Thyroid gland (tissue), 4 donors: Measurements from ENCODE around the gene ABTB1.

Experiments used
- POLR2A ChIP-seq, 2 donors: fragments of 450-650 bp; IDR thresholded peaks; one replicate each; pipeline ENCODE4 v1.6.1; 2017; ENCODE audit warnings: antibody characterized with exemption in 2 of 2, mild to moderate bottlenecking in 2 of 2, moderate library complexity in 1 of 2
- TF ChIP-seq, protein P1 (sequence below), 6 experiments: fragments of 200-600 bp in 3 of 6; fragments of 450-650 bp in 3 of 6; sonication (generic) in 3 of 6; IDR thresholded peaks; one replicate each; pipeline ENCODE4 v1.5.1; 2016 to 2019; ENCODE audit warnings: antibody characterized with exemption in 6 of 6, mild to moderate bottlenecking in 2 of 6, inconsistent platforms in 1 of 6, moderate library complexity in 1 of 6

DNA sequence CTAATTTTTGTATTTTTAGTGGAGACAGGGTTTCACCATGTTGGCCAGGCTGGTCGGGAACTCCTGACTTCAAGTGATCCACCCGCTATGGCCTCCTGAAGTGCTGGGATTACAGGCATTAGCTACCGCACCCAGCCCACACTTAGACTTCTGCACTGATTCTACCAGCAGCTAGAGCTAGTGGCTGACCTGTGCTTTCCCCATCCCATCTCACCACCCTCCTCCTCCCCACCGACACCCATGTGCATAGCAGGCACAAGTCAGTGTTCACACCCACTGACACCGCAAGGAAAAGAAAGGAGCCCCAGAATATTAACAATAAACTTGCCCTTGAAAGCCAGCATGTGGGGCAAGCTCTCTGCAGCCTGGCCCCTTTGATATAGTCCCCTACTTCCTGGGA is 11.2 kb upstream of the ABTB1 start:
- TF ChIP-seq, protein P1, sequence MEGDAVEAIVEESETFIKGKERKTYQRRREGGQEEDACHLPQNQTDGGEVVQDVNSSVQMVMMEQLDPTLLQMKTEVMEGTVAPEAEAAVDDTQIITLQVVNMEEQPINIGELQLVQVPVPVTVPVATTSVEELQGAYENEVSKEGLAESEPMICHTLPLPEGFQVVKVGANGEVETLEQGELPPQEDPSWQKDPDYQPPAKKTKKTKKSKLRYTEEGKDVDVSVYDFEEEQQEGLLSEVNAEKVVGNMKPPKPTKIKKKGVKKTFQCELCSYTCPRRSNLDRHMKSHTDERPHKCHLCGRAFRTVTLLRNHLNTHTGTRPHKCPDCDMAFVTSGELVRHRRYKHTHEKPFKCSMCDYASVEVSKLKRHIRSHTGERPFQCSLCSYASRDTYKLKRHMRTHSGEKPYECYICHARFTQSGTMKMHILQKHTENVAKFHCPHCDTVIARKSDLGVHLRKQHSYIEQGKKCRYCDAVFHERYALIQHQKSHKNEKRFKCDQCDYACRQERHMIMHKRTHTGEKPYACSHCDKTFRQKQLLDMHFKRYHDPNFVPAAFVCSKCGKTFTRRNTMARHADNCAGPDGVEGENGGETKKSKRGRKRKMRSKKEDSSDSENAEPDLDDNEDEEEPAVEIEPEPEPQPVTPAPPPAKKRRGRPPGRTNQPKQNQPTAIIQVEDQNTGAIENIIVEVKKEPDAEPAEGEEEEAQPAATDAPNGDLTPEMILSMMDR (IDR thresholded peaks at IDR 0.05): no peak
- TF ChIP-seq POLR2A (IDR thresholded peaks at IDR 0.05): no peak
